CD4-positive, alpha-beta T cell treated with Interleukin-6 at 100 ng/mL for 8 hours (primary cell): ENCODE data around the gene MTUS2.

Experiments
- DNase-seq: peaks from one replicate; pipeline ENCODE4 v3.0.0-alpha.2; 2020; ENCODE audit warnings: mixed read lengths, low spot score

MTUS2 gene

GRCh38 chr13:29022968-29023367 is 202.8 kb downstream of the MTUS2 start:
- DNase-seq: no peak

DNA sequence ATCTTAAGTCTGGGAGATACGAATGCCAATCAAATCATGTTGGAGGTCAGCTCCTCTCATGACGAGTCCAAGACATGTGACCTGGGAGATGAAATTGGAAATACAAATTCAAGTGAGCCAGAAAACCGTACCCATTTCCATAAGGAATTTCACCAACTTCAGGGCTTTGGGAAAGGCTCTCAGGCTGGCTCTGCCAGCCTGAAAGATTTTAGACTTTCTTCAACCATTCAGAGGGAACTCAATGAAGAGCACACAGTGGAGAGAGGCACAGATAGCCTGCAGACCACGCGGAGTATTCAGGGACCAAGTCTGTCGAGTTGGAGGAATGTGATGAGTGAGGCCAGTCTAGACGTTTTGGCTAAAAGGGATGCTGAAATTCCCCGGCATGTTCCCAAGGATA is 204.6 kb downstream of the MTUS2 start:
- DNase-seq: no peak

DNA sequence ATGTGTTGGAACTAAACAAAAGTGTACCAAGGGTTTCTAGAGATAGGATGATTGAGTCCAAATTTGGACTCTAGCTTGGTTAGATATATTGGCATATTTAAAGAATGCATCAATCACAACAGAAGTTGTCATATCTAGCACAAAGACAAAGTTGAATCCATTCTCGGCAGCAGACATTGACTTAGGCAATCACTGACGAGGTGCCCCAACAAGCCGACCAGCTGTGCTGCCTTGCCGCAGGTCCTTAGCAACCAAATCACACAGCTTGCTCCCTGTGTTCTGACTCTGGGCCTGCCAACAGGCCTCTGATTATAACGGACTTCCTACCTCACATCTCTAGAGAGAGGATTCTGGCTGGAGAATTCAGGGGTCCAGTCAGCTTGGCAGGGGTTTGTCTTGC is 208.7 kb downstream of the MTUS2 start:
- no peak for DNase-seq

- DNase-seq: no peak
Observed at GRCh38 chr13:29038700-29039099, 218.6 kb downstream of the MTUS2 start.

GRCh38 chr13:29039212-29039611 is 219.1 kb downstream of the MTUS2 start:
- no peak for DNase-seq

DNA sequence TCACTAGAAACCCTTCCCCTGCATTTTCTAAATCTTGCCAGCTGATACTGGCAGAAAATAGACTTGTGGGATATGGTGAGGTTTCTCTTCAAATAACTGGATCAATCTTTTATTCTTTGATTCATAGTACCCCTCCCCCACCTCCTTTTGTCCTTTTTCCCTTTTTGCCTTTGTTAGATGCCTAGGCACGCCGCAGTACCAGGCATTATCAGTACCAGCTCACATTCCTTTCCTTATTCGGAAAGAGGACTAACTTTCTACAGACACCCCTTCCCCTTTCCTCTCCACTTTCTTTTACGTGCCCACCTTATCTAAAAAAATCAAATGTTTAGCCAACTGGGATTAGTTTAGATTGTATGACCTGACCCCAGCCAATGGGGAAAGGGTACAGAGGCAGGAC is 226.4 kb downstream of the MTUS2 start:
- DNase-seq: no peak

- DNase-seq: no peak
Observed at GRCh38 chr13:29049524-29049923, 229.4 kb downstream of the MTUS2 start.

DNA sequence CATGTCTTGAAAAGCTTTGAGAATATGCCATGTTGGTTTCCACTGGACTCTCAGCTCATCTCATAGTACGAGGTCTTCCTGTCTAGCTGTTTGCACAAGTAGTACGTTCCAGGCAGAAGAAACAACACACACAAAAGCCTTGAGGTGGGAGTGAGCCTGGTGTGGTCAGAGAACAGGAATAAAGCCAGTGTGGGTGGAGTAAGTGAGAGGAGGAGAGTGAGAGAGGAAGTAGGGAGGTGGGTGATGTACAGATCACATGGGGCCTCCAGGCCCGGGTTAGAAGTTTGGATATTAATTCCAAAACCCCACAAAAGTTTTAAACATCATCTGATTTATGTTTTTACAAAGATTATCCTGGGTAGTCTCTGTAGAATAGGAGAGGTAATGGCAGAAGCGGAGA is 230.6 kb downstream of the MTUS2 start:
- no peak for DNase-seq

DNA sequence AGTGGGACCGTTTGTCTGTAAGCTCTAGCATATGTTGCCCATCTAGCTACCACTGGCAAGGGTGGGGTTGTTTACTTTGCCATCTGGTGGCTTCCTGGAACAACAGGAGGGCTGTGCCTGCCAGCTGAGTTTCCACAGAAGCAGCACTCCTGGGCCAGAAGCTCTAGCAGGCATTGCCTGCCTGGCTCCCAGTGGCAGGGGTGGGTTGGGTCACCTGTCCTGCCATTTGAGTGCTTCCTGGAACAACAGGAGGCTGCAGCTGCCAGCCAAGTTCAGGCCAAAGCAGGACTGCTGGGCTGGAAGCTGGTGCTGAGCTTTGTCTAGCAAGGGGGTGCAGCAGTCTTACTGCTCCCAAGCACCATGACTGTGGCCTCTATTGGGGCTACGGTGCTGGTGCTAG is 239.7 kb downstream of the MTUS2 start:
- no peak for DNase-seq

DNA sequence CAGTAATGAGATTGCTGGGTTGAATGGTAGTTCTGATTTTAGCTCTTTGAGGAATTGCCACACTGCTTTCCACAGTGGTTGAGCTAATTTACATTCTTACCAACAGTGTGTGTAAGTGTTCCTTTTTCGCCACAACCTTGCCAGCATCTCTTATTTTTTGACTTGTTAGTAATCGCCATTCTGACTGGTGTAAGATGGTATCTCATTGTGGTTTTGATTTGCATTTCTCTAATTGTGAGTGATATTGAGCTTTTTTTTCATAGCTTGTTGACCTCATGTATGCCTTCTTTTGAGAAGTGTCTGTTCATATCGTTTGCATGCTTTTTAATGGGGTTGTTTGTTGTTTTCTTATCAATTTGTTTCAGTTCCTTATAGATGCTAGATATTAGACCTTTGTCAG is 245.0 kb downstream of the MTUS2 start:
- DNase-seq: no peak

DNA sequence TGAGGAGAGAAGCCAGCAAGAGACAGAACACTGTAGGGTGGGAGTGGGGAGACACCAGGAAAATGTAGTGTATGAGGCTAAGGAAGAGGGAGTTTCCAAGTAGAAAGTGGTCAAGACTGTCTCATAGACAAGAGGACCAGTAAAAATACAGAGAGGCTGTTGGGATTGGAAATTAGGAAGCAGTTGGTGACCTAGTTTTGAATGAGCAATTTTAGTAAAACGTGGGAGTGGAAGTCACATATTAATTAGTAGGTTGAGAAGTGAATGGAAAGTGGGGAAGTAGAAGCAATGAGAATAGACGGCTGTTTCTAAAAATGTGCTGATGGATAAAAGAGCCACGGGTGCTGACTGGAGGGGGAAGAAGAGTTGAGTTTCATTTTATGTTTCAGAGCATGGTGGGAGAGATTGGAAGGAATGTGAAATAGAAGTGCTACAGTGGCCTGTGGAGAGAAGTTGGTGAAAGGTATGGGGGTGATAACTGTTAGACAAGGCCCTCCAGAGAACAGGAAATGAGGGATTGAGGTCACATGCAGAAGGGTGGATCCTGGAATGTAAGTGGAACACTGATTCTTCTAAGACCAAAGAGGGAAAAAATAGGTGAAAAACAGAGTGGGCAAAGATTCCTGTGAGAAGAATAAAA is 247.3 kb downstream of the MTUS2 start:
- no peak for DNase-seq

DNA sequence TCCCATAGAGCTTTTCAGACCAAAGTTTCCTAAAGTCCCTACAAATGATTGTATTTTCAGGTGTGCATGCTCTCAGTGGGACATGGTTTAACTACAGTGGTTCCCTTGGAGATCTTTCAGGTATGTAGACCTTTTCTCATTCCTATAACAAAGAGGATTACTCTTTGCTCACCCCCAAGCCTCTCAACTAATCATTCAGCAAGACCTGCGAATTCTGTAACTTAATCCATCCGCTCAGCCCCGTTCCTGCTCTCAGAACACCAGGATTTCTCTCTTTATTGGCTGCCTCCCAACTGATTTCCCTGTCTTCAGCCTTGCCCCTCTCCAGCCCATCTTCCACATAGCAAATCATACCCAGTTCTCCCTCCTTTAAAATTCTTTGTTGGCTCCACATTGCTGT is 253.6 kb downstream of the MTUS2 start:
- DNase-seq: no peak

DNA sequence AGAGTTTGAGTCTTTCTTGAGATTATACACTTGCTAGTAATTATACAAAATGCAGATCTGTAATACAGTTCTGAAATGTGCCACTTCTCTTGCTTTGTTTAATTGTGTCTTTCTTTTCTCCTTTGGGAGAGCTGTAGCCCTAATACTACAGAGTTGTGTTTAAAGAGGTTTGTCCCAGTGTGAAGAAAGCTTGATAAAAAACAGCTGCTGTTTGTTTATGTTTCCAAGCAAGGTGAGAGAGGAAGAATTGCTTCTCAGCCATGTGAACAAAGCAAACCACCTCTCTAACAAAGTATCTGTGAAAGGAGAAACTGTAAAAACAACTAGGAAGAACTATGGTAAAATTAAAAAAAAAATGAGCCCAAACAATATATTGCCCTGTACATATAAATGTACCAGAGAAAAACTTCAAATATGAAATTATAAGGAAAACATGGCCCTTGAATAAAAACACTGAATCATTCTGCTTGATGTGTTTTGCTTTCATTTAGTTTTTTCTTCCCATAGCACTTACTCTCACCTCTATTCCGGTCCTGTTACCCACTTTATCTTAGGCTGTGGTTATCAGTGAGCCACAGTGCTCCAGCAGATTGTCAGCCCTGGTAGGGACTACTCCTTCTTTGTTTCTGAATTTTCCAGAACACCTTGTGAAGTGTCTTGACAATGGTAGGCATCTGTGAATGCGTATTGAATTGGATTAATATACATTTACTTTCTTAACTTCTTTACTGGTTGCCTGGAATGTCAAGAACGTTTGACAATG is 257.1 kb downstream of the MTUS2 start:
- no peak for DNase-seq

- peak; percentile 58 for DNase-seq
Observed at GRCh38 chr13:29081036-29081435, 260.9 kb downstream of the MTUS2 start.

DNA sequence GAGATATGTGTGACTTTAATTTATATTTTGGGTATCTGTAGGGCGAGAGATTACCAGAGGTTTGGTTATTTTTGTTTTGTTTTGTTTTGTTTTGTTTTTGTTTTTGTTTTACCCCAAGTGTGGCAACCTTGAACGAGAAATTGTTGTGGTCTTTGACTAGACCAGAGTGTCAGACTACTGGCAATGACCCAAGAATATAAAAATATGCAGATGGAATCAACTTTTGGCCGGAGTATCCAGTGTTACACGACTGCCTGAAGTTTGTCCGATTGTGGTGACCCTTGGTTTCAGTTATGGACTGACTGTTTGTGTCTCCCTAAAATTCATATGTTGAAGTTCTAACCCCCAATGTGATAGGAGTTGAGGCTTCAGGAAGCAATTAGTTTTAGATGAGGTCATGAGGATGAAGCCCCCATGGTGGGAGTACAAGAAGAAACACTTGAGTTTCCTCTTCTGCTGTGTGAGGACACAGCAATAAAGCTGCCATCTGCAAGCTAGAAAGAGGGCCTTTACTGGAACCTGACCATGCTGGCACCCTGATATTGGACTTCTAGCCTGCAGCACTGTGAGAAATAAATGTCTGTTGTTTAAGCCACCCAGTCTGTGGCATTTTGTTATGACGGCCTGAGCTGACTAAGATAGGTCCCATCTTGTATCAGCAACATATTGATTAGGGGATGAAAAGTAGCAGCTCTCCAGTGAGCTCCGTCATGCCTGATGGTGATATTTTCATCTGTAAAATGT is 261.7 kb downstream of the MTUS2 start:
- no peak for DNase-seq

- no peak for DNase-seq
Observed at GRCh38 chr13:29099781-29100406, 279.8 kb downstream of the MTUS2 start.

DNA sequence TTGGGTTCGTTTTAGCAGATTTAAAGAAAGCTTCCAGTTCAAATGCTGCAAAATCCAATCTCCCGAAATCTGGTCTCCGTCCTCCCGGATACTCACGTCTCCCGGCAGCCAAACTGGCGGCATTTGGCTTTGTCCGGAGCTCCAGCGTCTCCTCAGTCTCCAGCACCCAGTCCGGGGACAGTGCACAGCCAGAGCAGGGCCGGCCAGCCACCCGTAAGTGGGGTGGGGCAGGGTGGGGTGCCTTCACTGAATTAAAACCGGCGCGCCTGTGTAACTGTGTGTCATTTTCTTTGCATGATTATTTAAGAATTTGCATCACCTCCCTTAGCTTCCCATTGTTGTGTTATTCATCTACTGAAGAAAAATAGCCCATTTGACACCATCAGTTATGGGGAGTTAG is 280.6 kb downstream of the MTUS2 start:
- no peak for DNase-seq

DNA sequence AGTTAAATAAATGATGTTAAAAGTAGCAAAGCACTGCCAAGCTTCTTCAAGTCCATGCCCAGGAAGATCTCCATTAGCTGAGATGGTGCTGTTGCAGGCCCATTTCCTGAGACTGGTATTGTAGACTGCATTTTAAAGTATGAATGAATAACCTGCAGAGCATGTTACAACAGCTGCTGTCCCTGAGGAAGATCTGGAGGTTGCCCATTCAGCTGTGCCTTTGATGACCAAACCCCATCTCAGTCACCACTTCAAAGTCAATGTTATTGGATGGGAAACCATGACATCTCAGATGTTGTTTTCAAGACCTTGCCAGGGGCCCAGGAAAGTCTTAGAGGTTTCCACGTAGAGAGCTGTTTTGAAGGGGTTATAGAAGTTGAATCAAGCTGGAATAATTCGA is 281.3 kb downstream of the MTUS2 start:
- no peak for DNase-seq

GRCh38 chr13:29101905-29102304 is 281.8 kb downstream of the MTUS2 start:
- no peak for DNase-seq

DNA sequence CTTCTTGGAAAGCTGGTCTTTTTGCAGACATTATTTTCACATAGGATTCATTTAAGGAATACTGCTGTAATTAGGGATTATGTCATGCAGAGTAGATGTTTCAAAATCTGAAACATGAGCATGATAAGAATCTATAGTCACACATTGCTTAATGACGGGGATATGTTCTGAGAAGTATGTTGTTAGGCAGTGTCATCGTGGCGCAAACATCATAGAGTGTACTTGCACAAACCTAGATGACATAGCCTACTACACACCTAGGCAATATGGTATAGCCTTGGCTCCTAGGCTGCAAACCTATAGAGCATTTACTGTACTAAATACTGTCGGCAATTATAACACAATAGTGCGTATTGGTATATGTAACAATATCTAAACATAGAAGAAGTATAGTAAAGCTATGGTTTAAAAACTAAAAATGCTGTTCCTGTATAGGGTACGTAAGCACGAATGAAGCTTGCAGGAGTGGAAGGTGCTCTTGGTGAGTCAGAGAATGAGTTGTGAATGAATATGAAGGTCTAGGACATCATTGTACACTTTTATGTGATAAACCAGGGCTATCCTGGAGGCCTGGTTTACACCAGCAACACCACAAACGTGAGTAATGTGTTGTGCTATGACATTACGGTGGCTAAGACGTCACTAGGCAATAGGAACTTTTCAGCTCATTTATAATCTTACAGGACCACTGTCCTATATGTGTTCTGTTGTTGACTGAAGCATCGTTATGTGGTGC is 283.1 kb downstream of the MTUS2 start:
- no peak for DNase-seq

GRCh38 chr13:29104461-29104860 is 284.3 kb downstream of the MTUS2 start:
- DNase-seq: no peak

GRCh38 chr13:29105779-29106178 is 285.6 kb downstream of the MTUS2 start:
- DNase-seq: no peak
